WI38 (cell line): ENCODE measurements around the gene P2RY6.
"Not testable (repeated sequence)": the region's sequence is repeated elsewhere in the genome, so short reads cannot be mapped to it uniquely, and the experiment has no call there.

ENCODE experiments used
- H3K4me3 ChIP-seq: 2 replicates; pipeline ENCODE4 v1.5.1; 2011; ENCODE audit warnings: low read depth, mild to moderate bottlenecking, control low read depth, low read length
- CTCF ChIP-seq: IDR thresholded peaks from 2 replicates; pipeline ENCODE4 v1.5.1; 2012; ENCODE audit warnings: low read depth, mild to moderate bottlenecking, control low read depth, low read length

P2RY6 gene

GRCh38 chr11:73228268-73229134 is 43.6 kb upstream of the P2RY6 start:
- no peak for TF ChIP-seq CTCF

GRCh38 chr11:73229321-73229895 is 42.7 kb upstream of the P2RY6 start:
- no peak overlapping the region for H3K4me3 ChIP-seq
- no peak for TF ChIP-seq CTCF

More at GRCh38 chr11:73228268-73229134, 43.6 kb upstream of the P2RY6 start:
- H3K4me3 ChIP-seq = no peak overlapping the region

- H3K4me3 ChIP-seq = no peak overlapping the region
- TF ChIP-seq CTCF = no peak
Observed at GRCh38 chr11:73229896-73230875, 42.0 kb upstream of the P2RY6 start.

- TF ChIP-seq CTCF = no peak
- no peak overlapping the region for H3K4me3 ChIP-seq
Observed at GRCh38 chr11:73230931-73231330, 41.2 kb upstream of the P2RY6 start.

- not testable (repeated sequence) for H3K4me3 ChIP-seq
Observed at GRCh38 chr11:73232487-73232886, 39.7 kb upstream of the P2RY6 start.

- TF ChIP-seq CTCF = no peak
- H3K4me3 ChIP-seq = no peak overlapping the region
Observed at GRCh38 chr11:73233211-73233610, 38.9 kb upstream of the P2RY6 start.

GRCh38 chr11:73233692-73234470 is 38.3 kb upstream of the P2RY6 start:
- H3K4me3 ChIP-seq = no peak overlapping the region
- TF ChIP-seq CTCF = no peak
